DMS 273 (cell line): ENCODE data around the gene SMIM7.

ENCODE experiments used
- DNase-seq: peaks from one replicate; lab custom pipeline; 2025; ENCODE audit not compliant: unreplicated experiment; lab: John Stamatoyannopoulos, UW

Gene SMIM7

GRCh38 chr19:16623066-16623465 lies 36.9 kb downstream of the SMIM7 start:
- DNase-seq: no peak

GRCh38 chr19:16621165-16621800 lies 38.7 kb downstream of the SMIM7 start:
- DNase-seq: no peak

- DNase-seq: no peak
Observed at GRCh38 chr19:16620584-16620983, 39.4 kb downstream of the SMIM7 start.

DNA sequence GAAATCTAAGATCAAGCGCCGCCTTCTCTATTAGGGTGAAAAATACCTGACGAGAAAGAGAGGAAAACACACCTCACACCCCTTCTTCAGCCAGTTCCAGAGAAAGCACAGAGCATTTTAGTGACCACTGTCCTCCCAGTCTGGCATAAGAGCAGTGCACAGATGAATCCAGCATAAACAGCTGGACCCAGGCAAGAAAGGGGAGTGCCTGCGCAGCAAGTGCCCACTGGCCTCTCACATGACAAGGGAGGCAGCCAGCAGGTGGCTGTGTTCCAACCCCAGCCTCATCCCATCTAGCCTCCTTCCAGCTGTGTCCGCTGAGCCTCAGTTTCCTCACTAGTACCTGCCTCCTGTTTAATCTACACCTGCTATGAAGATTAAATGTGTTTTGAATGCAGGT lies 39.9 kb downstream of the SMIM7 start:
- no peak for DNase-seq

GRCh38 chr19:16619457-16619856 lies 40.5 kb downstream of the SMIM7 start:
- DNase-seq: no peak

GRCh38 chr19:16618248-16618647 lies 41.7 kb downstream of the SMIM7 start:
- DNase-seq: no peak

DNA sequence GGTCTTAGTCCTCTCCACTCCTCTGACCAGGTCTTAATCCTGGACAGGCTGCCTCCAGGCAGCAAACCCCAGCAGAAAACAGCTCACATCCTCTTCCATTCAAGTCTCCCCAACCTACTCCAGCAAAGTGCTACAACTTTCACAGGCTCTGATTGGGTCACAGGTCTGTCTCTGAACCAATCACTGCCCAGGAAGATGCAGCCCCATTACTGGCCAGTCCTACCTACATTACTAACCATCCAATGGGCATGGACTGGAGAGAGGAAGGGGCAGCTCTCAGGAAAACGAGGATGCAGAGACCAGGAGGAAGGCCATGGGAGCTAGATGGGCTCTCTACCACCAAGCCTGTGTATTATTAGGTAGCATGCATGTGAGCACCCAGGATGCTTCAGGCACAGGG lies 44.1 kb downstream of the SMIM7 start:
- no peak for DNase-seq

DNA sequence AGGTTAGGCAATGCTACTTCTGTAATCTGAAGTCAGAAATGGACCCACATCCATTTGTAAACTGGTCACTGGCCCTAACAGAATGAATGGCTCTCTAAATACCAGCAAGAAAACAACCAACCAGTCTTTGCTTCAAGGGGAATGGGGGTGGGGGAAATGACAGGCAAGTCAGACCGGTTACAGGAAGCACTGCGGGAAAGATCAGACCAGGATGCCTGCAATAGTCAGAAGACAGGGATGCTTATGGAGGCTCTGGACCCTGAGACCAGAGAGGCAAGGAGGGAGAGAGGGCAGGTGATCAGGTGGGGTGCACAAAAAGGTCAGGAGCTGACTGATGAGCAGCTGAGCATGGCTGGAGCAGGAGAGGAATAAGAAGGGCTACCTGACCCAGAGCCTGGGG lies 45.0 kb downstream of the SMIM7 start:
- no peak for DNase-seq

DNA sequence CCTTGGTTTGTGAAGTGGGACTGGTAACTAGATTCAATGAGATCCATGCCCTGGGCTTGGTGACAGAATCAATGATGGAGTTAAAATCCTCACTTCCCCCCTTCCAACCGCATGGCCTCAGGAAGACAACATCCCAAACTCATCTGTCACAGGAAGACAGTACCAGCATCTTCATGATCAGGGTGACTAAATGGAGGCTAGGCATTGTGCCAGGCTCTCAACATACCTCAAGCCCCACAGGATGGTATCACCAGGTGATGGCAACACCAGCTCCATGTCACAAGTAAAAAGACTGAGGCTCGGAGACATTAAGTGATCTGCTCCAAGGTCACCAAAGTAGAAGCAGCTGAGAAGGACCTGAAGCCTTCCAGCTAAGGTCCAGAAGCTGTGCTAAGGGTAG lies 46.1 kb downstream of the SMIM7 start:
- DNase-seq: no peak

DNA sequence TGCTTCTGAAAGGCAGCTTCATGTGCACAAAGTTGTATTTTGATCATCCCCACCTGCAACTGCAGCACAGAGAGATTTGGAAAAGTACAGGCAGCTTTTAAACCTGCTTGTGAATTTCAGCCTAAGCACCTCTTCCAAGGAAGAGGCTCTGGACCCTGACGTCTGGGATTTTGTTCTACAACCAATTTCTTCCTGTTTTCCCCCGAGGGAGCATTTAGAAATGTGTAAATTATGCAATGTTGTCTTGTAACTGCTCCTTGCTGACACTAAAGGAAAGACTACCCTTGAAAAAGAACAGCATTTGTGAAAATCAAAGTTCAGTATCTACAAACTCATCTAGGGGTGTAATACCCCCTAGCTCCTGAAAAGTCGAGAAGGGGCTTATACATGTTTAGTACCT lies 47.3 kb downstream of the SMIM7 start:
- DNase-seq: no peak

DNA sequence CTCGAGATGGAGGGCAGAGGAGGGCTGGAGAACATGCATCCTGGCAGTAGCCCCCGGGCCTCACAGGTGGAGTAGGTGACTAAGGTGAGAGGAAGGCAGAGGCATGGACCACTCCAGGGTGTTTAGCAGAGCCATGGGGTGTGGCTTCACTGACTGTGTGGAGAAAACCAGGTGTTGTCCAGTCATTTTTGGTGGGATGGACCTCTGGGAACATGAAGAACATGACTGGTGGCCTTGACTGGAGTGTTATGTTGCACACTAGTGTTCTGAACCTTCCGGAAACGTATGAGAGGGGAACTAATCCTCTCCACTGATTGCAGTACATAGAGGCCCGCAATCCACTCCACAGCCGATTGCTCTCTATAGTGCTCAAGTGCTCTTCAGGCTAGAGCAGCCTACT lies 48.8 kb downstream of the SMIM7 start:
- DNase-seq: no peak

GRCh38 chr19:16609511-16610200 lies 50.3 kb downstream of the SMIM7 start:
- no peak for DNase-seq

GRCh38 chr19:16608290-16608739 lies 51.6 kb downstream of the SMIM7 start:
- DNase-seq: peak; percentile 74

DNA sequence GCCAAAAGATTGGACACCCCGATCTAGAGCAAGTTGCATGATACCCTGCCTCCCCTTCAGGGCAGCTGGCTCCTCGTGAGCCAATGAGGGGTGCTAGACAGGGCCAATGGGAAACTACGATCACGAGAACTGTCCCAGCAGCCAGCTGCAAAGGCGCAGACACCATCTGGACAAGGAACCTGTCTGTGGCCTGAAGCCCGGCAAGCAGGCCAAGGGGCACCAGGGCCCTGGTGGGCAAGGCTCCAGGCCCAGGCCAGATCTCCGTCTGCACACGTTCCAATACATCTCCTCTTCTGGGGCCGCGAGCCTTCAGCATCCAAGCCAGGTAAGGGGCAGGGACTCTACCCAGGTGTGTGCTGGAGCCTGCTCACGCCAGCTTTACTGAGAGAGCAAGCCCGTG lies 52.1 kb downstream of the SMIM7 start:
- peak; percentile 88 for DNase-seq

DNA sequence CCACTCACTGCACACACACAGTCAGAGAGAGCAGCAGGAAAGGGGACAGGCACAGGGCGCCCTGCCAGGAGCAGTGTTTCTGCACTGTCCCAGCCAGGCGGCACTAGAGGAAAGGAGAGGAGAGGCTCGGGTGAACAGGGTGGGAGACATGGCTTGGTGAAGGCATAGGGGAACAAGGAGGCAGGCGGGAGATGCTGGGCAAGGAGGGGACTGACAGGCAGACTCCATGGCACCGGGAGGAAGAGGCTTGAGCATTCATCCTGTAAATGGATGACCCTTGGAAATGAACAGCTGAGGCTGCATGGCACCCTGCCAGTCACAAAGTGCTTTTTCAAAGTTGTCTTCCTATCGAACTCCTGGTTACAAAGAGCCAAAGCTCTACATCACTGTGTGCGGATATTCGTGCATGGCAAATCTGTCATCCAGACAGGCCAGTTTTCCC lies 54.4 kb downstream of the SMIM7 start:
- DNase-seq: peak; percentile 61

GRCh38 chr19:16605115-16605514 lies 54.8 kb downstream of the SMIM7 start:
- DNase-seq: no peak

GRCh38 chr19:16604615-16605014 lies 55.3 kb downstream of the SMIM7 start:
- no peak for DNase-seq

DNA sequence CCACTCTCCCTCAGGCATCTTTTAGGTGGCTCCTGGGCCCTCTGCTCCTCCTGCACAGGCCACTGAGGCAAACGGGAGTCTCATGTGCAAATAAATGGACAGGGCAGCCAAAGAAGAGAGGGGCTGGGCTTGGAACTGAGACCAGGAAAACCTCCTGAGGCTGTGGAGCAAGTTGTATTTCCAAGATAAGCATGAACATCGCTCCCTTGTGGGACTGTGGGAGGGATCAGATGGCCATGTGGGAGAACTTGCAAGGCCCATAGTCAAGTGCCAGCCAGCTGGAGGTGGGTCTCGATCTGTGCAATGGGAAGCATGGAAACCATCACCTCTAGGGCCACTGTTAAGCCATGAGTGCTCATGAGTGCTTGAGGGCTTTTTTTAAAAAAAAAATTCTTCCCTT lies 56.9 kb downstream of the SMIM7 start:
- DNase-seq: no peak

- DNase-seq: no peak
Observed at GRCh38 chr19:16601378-16602052, 58.4 kb downstream of the SMIM7 start.

DNA sequence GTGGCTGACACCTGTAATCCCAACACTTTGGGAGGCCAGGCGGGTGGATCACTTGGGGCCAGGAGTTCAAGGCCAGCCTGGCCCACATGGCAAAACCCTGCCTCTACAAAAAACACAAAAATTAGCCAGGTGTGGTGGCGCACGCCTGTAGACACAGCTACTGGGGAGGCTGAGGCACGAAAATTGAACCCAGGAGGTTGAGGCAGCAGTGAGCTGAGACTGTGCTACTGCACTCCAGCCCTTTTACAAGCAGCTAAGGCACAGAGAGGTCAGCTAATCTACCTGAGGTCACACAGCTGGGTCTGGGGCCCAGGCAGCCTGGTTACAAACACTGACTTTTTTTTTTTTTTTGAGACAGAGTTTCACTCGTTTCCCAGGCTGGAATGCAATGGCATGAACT lies 59.1 kb downstream of the SMIM7 start:
- DNase-seq: no peak

- no peak for DNase-seq
Observed at GRCh38 chr19:16599655-16600346, 60.1 kb downstream of the SMIM7 start.

GRCh38 chr19:16598848-16599247 lies 61.1 kb downstream of the SMIM7 start:
- DNase-seq: no peak
